ENCODE measurements around the gene EPHB1. TPM values are rescaled to one million over a fixed set of nuclear protein-coding genes. Genes with fewer than 3 reads are reported as not detected.
"Not testable (repeated sequence)": the region's sequence is repeated elsewhere in the genome, so short reads cannot be mapped to it uniquely, and the experiment has no call there.

Gene EPHB1
- total RNA-seq, 2 donors from 2014 or later: 1.9 to 3.2 TPM

- Histone ChIP-seq H3K9me3 (no peaks in the 10 kb centered on the region), H3K27me3 (no peaks in the 10 kb centered on the region), H3K4me1 (peaks cover 0 to 12% of the 10 kb centered on the region in 2 donors), H3K27ac (no peak overlapping the region), H3K4me3 (no peak overlapping the region), H3K36me3 (no peaks in the 10 kb centered on the region)
- no peak for TF ChIP-seq CTCF (IDR thresholded peaks at IDR 0.05)
- no peak for DNase-seq (ENCODE audit: low spot score)
Observed at GRCh38 chr3:135228201-135228600, 433.1 kb downstream of the EPHB1 start.

GRCh38 chr3:135229018-135229495, 434.0 kb downstream of the EPHB1 start:
- H3K27me3 ChIP-seq: no peaks in the 10 kb centered on the region
- TF ChIP-seq CTCF (IDR thresholded peaks at IDR 0.05): peak in 1 of 2 donors; percentile 30
- no peak overlapping the region for H3K4me3 ChIP-seq
- no peaks in the 10 kb centered on the region for H3K36me3 ChIP-seq
- H3K27ac ChIP-seq: no peak overlapping the region
- no peaks in the 10 kb centered on the region for H3K9me3 ChIP-seq
- DNase-seq (ENCODE audit: low spot score): no peak
- H3K4me1 ChIP-seq: peaks cover 0 to 12% of the 10 kb centered on the region in 2 donors

- no peaks in the 10 kb centered on the region for H3K36me3 ChIP-seq
- no peaks in the 10 kb centered on the region for H3K27me3 ChIP-seq
- H3K27ac ChIP-seq: no peak overlapping the region
- H3K4me3 ChIP-seq: no peak overlapping the region
- no peaks in the 10 kb centered on the region for H3K9me3 ChIP-seq
- TF ChIP-seq CTCF (IDR thresholded peaks at IDR 0.05): no peak
- H3K4me1 ChIP-seq: peaks cover 0 to 12% of the 10 kb centered on the region in 2 donors
- DNase-seq (ENCODE audit: low spot score): no peak
Observed at GRCh38 chr3:135231737-135232136, 436.7 kb downstream of the EPHB1 start.

DNA sequence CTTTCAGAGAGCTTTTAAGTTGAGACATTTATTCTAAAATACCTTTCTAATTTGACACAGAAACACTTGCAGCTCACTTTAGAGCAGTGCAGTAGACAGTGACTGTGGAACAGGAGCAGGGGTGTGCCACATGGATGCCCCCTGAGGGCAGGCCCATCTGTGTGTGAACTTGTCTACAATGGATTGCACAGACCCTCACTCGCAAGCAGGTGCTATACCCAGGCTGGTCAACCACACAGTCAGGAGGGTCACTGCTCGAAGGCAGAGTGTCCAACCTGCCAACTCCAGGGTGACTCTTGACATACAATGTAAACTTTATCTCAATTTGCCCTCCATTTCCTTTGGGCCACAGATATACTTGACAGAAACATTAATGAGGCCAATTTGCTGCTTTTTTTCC, 437.2 kb downstream of the EPHB1 start:
- no peak overlapping the region for H3K27ac ChIP-seq
- no peak for TF ChIP-seq CTCF (IDR thresholded peaks at IDR 0.05)
- no peak overlapping the region for H3K4me3 ChIP-seq
- H3K27me3 ChIP-seq: no peaks in the 10 kb centered on the region
- no peak for DNase-seq (ENCODE audit: low spot score)
- H3K4me1 ChIP-seq: peaks cover 0 to 12% of the 10 kb centered on the region in 2 donors
- H3K36me3 ChIP-seq: no peaks in the 10 kb centered on the region
- H3K9me3 ChIP-seq: no peaks in the 10 kb centered on the region

DNA sequence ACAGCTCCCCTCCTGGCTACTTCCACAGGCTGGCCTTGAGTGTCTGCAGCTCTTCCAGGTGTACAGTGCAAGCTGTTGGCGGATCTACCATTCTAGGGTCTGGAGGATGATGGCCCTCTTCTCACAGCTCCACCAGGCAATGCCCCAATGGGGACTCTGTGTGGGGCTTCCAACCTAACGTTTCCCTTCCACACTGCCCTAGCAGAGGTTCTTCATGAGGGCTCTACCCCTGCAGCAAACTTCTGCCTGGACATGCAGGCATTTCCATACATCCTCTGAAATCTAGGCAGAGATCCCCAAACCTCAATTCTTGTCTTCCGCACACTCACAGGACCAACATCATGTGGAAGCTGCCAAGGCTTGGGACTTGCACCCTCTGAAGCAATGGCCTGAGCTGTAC, 438.4 kb downstream of the EPHB1 start:
- H3K9me3 ChIP-seq; H3K4me3 ChIP-seq; H3K27ac ChIP-seq; H3K36me3 ChIP-seq; H3K27me3 ChIP-seq; DNase-seq (ENCODE audit: low spot score): not testable (repeated sequence)
- H3K4me1 ChIP-seq: peaks cover 0 to 11% of the 10 kb centered on the region in 2 donors

DNA sequence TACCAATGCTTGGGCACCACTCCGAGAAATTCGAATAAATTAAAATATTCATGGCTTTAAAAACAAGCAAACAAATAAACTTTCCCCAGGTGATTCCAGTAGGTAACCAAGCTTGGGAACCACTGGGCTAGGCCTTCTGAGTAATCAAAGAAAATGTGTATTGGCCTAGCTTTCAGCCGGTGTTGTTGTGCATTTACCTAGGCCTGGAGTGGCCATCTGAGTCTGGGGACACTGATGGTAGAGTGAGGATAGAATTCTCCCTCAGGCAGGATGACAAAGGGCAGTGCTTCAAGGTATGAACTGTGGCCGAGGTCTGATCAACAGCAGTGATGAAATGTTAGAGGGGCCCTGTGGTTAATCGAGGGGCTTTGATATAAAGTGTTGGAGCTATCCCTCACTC, 440.5 kb downstream of the EPHB1 start:
- H3K27ac ChIP-seq: no peak overlapping the region
- no peak for TF ChIP-seq CTCF (IDR thresholded peaks at IDR 0.05)
- H3K4me3 ChIP-seq: no peak overlapping the region
- H3K36me3 ChIP-seq: no peaks in the 10 kb centered on the region
- no peak for DNase-seq (ENCODE audit: low spot score)
- H3K4me1 ChIP-seq: no peaks in the 10 kb centered on the region
- no peaks in the 10 kb centered on the region for H3K9me3 ChIP-seq
- H3K27me3 ChIP-seq: no peaks in the 10 kb centered on the region

Measured in right atrium auricular region (tissue), 2 donors.